NCI-H2107 treated with DMSO at 0.1 percent for 48 hours (cell line): ENCODE data around the gene ARV1.
"Not testable (repeated sequence)": the region's sequence is repeated elsewhere in the genome, so short reads cannot be mapped to it uniquely, and the experiment has no call there.

ENCODE experiments used
- DNase-seq: peaks from one replicate; lab custom pipeline; 2025; ENCODE audit not compliant: unreplicated experiment; lab: John Stamatoyannopoulos, UW

The ARV1 gene

DNA sequence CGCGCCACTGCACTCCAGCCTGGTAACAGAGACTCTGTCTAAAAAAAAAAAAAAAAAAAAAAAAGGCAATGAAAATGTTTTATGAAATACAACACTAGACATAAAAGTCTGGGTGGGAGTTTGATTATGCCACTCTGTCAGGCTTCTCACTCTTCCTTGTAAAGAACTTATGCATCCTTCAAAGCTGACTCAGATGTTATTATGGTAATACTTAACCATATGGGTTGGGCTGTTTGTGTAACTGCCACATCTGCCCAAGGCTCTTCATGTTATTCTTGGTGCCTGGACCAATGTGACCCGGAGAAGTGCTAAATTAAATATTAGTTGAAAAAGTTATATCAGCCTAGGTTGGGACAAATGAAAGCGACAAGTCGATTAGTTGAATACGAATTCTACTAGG, 37.3 kb downstream of the ARV1 start:
- DNase-seq: no peak

- DNase-seq: no peak
Measured at GRCh38 chr1:231016966-231017365, 38.1 kb downstream of the ARV1 start.

- no peak for DNase-seq
Measured at GRCh38 chr1:231019711-231020110, 40.8 kb downstream of the ARV1 start.

DNA sequence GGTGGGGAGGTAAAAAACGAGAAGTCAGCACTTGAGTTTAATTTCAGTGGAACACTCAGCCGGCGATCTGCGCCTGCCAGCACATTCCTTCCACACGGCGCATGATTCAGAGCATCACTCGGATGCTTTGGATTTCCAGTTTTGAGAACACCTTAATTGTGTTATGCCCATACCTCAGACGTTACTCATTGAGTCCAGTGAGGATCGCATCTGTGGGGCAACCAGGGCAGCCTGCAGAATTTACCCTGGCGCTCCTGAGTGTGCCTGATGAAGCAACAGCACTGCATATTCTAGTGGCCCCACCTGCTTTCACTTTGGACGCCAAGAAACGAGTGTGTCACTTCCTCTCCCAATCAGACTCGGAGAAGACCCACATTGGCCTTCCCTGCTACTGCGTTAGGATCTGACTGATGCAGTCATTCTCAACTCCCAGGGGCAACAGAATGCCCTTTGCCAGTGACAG, 41.3 kb downstream of the ARV1 start:
- no peak for DNase-seq

GRCh38 chr1:231020816-231021215, 41.9 kb downstream of the ARV1 start:
- DNase-seq: no peak

DNA sequence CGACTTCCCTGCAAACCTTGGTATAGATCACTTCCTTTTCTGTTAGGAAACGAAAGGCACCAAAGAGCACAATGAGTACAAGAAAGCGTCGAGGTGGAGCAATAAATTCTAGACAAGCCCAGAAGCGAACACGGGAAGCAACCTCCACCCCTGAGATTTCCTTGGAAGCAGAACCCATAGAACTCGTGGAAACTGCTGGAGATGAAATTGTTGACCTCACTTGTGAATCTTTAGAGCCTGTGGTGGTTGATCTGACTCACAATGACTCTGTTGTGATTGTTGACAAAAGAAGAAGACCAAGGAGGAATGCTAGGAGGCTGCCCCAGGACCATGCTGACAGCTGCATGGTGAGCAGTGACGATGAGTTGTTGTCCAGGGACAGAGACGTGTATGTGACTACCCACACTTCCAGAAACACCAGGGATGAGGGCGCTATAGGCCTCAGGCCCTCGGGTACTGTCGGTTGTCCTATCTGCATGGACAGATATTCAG, 42.7 kb downstream of the ARV1 start:
- DNase-seq: no peak

GRCh38 chr1:231022543-231022942, 43.6 kb downstream of the ARV1 start:
- DNase-seq: not testable (repeated sequence)

DNA sequence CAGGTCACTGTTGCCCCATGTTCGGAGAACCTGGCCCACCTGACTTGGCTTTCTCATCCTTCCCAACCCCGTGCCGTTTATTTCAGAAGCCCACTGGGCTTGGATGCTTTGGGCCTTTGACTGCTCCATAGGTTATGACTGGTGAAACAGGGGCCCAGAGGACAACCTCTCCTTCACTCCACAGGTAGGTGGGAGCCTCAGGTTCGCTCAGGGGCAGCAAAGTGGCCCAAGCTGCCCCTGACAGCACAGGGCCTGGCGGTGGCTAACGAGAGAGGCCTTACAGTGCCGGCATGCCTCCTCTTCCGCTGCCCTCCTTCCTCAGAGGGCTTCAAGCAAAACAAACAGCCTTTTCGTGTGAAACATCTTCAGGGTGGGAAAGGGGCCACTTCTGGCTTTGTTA, 44.3 kb downstream of the ARV1 start:
- DNase-seq: no peak

DNA sequence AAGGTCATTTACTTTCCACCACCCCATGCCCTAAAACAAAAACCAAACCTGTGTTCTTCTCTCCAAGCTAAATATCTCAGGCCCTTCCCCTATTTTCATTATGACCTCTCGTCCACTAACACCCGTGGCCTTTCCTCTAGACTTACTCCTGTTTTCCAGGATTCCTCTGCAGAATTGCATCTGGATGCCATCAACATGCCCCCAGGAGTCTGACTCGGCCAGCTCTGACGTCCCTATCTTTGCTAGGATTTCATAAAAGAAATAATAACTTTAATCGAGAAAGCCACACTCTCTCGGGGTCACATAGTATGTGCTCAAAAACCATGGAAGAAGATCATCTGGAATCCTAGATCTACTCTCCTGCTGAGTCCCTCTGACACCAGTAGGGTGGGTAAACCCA, 47.7 kb downstream of the ARV1 start:
- DNase-seq: no peak

- no peak for DNase-seq
Measured at GRCh38 chr1:231027136-231027925, 48.4 kb downstream of the ARV1 start.

DNA sequence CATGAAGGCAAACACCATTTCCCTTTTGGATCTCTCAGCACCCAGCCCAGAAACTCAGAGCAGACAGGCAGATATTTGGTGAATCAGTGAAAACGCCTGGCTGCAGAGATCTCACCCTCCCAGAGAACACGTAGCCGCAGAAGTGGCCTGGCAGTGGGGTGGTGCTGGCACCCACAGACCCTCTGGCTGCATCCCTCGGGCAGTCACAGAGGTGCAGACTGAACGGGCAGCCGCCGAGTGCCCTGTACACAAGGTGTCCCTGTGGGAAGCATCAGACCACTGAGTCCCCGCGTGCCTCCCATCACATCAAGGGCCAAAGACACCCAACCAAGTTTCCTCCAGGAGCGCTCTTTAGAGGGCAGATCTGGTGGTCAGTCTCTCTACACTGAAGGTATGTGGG, 49.1 kb downstream of the ARV1 start:
- DNase-seq: no peak

GRCh38 chr1:231028682-231029081, 49.8 kb downstream of the ARV1 start:
- no peak for DNase-seq

DNA sequence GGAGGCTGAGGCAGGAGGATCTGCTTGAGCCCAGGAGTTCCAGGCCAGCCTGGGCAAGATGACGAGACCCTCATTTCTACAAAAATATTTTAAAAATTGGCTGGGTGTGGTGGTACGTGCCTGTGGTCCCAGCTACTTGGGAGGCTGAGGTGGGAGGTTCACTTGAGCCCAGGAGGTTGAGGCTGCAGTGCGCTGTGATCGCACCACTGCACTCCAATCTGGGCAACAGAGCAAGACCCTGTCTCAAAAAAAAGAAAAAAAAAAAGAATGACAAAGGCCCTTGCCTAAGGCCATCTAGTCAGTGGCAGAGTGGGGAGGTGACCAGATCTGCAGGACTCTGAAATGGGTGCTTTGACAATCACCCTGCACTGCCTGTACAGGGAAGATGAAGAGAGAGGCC, 50.4 kb downstream of the ARV1 start:
- DNase-seq: not testable (repeated sequence)

DNA sequence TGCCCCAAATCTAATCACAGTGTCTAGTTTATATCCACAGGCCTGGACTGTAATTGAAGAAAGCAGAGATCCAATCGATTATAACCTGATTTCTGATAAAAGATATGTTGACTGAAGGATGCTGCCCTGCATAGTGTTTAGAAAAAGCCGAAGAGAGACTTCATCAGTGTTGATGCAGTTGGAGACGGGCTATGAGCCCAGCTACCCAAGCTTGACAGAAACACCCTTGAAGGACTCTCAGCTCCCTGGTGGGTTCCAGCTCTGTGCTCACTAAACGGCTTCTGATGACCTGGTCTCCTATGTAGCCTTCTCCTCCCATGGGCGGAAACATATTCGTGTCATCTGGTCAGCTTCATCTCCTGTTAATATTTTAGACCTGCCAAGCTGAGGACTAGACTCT, 50.9 kb downstream of the ARV1 start:
- DNase-seq: no peak

- DNase-seq: no peak
Measured at GRCh38 chr1:231032963-231033362, 54.1 kb downstream of the ARV1 start.

GRCh38 chr1:231035799-231036198, 56.9 kb downstream of the ARV1 start:
- DNase-seq: no peak

DNA sequence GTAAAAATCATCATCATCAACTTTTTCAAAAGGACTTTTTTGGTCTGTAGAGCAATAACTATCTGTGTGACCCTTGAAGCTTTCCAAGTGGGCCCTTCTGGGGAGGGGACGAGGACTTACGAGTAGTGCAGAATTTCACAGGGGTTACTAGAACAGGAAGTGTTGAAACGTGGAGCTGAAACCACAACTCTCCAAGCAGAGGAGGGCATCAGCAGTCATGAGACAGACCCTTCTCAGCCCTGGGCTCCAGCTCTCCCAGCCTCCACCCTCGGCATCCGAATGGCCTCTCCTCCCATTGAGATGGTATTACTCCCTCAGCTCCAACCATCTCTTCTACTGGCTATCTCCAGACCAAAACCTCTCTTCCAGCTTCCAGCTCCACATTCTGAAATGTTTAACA, 57.5 kb downstream of the ARV1 start:
- no peak for DNase-seq

- no peak for DNase-seq
Measured at GRCh38 chr1:231037585-231038517, 59.0 kb downstream of the ARV1 start.

DNA sequence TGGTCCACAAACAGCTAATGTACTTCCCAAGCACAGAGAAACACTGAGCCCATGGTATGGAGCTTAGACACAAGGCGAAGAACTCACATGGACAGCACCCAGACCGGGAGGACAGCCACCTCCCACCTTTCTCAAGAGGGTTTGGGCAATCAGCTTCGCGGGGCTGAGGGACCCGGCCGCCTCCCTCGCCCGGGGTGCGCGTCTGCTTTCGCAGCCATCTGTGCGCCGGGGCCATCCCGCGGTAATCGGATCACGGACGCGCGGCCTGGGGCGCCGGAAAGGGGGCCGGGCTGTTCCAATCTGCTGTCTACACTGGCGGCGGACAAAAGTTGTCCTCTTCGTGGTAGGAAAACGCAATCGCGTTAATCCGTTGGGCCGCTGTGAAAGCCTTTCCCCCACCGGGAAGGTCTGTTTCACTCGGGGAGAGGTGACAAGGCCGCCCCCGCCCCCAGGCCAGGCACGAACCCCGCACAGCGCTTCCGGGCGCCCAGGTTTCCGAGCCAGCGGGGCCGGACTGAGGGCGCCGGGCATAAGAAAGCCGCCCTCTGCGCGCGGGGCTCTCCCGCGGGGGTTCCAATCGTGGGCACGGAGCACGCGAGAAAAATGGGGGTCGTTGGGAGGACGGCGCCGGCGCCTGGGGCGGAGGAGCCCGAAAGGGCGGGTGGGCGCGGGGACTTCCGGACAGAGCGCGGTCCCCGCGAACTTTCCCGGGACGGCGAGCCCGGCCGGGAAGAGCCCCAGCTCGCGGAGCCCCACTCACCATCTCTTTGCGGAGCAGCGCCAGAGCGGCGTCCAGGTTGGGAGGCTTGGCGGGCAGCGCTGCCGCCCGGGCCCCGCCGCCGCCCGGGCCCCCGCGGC, 60.5 kb downstream of the ARV1 start:
- no peak for DNase-seq

- DNase-seq: no peak
Measured at GRCh38 chr1:231040019-231040799, 61.3 kb downstream of the ARV1 start, which contains the start of gene FAM89A. TSS of gene FAM89A (minus strand) at chr1:231040254. CDS start at chr1:231040211, 43 bp downstream.
